Measurements from ENCODE around the gene CSRNP2.

DNA sequence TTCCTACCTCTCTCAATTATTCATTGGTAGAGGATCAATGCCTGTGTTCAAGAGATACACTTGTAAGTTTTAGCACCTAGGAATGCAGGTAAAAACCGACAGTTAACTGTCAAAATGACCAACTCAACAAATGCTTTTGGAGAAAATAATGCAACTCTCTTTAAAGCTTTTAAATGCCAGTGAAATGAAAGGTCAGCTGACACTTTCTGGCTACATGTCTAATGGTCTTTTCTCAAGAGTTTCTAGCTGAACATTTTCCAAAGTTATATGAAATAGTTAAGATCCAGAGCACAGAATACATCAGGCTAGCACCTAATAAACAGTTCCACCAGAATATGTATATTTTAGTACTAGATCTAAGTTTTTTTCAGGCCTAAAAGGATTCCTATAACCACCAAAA is 2.0 kb downstream of the CSRNP2 start:
- TF ChIP-seq, protein P1, sequence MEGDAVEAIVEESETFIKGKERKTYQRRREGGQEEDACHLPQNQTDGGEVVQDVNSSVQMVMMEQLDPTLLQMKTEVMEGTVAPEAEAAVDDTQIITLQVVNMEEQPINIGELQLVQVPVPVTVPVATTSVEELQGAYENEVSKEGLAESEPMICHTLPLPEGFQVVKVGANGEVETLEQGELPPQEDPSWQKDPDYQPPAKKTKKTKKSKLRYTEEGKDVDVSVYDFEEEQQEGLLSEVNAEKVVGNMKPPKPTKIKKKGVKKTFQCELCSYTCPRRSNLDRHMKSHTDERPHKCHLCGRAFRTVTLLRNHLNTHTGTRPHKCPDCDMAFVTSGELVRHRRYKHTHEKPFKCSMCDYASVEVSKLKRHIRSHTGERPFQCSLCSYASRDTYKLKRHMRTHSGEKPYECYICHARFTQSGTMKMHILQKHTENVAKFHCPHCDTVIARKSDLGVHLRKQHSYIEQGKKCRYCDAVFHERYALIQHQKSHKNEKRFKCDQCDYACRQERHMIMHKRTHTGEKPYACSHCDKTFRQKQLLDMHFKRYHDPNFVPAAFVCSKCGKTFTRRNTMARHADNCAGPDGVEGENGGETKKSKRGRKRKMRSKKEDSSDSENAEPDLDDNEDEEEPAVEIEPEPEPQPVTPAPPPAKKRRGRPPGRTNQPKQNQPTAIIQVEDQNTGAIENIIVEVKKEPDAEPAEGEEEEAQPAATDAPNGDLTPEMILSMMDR (IDR thresholded peaks at IDR 0.05) = no peak
- TF ChIP-seq POLR2A (IDR thresholded peaks at IDR 0.05) = no peak

Measured in thyroid gland (tissue), 4 donors.